Measurements from ENCODE around the gene SH3RF3.

SH3RF3 gene

GRCh38 chr2:109376115-109376514 is 247.1 kb downstream of the SH3RF3 start:
- DNase-seq (ENCODE audit: extremely low read depth, low read depth) = no peak
- TF ChIP-seq CTCF (IDR thresholded peaks at IDR 0.05; ENCODE audit: low read depth, low read length) = no peak

- TF ChIP-seq CTCF (IDR thresholded peaks at IDR 0.05; ENCODE audit: low read depth, low read length) = no peak
- DNase-seq (ENCODE audit: extremely low read depth, low read depth) = no peak
Measured at GRCh38 chr2:109376796-109377495, 247.9 kb downstream of the SH3RF3 start.

GRCh38 chr2:109377976-109378375 is 249.0 kb downstream of the SH3RF3 start:
- DNase-seq (ENCODE audit: extremely low read depth, low read depth) = no peak
- TF ChIP-seq CTCF (IDR thresholded peaks at IDR 0.05; ENCODE audit: low read depth, low read length) = no peak

- no peak for TF ChIP-seq CTCF (IDR thresholded peaks at IDR 0.05; ENCODE audit: low read depth, low read length)
- DNase-seq (ENCODE audit: extremely low read depth, low read depth) = no peak
Measured at GRCh38 chr2:109378682-109379081, 249.7 kb downstream of the SH3RF3 start.

DNA sequence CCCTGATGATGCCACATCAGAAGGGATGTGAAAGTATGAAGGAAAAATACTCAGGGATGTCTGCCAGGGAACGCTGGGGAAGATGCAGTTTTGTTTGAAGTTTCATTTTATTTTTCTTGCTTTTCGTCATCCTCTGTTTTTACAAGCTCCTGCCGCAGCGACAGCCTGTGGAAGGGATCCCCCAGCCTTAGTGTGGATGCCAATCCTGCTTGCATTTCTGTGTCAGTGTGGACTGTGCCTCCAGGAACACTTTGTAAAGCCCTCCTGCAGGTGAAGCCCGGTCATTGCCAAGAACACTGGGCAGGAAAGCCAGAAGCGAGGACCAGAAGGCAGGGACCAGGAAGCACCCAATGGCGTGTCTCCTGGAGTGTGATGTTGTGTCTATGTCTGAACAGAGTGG is 250.5 kb downstream of the SH3RF3 start:
- no peak for TF ChIP-seq CTCF (IDR thresholded peaks at IDR 0.05; ENCODE audit: low read depth, low read length)

GRCh38 chr2:109380502-109381326 is 251.7 kb downstream of the SH3RF3 start:
- no peak for DNase-seq (ENCODE audit: extremely low read depth, low read depth)
- TF ChIP-seq CTCF (IDR thresholded peaks at IDR 0.05; ENCODE audit: low read depth, low read length) = no peak

More for the DNA sequence above, 250.5 kb downstream of the SH3RF3 start:
- DNase-seq (ENCODE audit: extremely low read depth, low read depth) = no peak

GRCh38 chr2:109381327-109381820 is 252.4 kb downstream of the SH3RF3 start:
- DNase-seq (ENCODE audit: extremely low read depth, low read depth) = no peak
- no peak for TF ChIP-seq CTCF (IDR thresholded peaks at IDR 0.05; ENCODE audit: low read depth, low read length)

Measured in AG09319 (cell line).